Cortex of kidney (tissue), 1 donor: ENCODE results near the gene CSH1.
"Not testable (repeated sequence)": the region's sequence is repeated elsewhere in the genome, so short reads cannot be mapped to it uniquely, and the experiment has no call there.

ENCODE experiments used
- DNase-seq: peaks from one replicate; lab custom pipeline; 2025; lab: John Stamatoyannopoulos, UW

Gene CSH1

DNA sequence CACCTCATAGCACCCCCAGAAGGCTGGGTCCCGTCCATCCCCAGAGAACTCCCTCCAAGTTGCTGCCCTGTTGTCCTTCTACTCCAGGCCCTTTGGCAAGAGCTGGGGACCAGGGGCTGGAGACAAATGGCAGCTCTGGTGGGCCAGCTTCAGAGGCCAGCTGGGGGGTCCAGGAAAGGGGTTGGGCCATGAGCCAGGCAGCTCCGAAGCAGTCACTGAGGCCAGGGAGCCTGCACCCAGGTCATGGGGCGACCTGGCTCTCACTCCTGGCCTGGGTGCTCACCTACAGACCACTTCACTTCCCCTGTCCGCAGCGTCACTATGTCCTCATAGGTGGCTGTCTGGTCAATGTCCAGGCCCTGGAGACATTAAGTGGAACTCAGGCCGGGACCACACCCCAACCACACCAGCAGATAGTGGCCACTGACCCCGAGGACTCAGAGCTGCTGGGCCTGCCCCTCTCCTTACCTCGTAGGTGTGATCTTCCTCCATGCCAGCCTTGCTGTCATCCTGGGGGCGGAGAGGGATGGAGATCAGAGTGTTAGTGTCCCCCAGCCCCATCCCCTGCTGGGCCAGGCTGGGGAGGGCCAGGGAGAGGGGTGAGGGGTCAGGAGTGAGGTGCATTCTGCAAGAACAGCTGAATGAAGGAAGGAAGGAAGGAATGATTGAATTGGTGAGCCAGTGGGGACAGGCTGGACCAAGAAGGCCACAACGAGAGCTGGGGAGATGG is 32.8 kb upstream of the CSH1 start:
- DNase-seq, result no peak

DNA sequence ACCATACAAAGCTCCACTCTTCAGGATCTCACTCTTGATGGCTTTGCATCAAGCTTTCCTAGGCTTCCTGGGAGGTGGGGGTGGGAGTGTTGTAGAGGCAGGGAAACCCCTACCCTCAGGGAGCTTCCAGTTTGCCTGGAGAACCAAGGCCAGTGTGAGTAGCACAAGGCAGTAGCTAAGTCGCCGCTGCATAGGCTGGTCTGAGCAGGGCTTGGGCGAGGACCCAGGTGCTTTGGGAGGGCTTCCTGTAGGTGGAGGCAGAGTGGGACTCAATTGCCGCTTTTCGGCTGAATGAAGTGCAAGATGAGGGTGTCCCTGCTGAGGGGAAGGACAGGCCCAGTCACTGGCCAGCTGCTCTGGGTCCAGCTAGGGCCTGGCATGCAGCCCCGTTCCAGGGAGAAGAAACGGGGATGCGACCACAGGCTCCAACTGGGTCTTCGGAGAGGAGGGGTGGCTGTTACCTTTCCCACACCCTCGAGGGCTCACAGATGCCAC is 31.8 kb upstream of the CSH1 start:
- DNase-seq, result no peak

DNA sequence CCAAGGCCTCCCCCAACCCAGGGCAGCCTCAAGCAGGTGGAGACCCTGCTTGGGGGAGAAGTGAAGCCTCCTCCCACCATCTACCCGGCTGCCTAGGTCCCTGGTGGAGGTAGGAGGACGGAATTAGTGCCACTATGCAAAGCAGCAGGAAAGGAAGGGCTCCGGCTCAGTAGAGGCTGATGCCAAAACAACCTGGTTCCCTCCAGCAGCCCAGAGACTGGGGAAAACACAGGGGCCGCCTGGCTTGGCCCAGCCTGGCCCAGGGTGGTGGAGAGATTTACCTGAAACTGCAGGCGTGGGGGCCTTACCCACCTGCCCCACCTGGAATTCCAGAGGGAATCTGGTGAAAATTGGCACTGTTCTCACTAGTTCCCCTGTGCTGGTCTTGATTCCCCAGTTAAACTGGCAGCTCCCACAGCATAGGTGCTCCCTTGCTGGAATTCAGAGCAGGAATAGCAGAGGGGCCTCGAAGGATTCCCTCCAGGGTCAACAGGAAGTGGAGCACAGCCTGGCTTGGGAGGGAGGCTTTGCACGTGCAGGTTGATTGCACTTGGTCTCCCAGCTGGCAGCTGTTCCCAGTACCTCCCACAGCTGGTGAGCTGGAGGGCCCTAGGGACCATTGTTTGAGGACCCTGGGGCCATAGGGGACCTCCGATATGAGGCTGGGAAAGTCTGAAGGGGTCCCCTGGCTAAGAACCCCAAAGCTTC is 31.2 kb upstream of the CSH1 start:
- DNase-seq, result no peak

DNA sequence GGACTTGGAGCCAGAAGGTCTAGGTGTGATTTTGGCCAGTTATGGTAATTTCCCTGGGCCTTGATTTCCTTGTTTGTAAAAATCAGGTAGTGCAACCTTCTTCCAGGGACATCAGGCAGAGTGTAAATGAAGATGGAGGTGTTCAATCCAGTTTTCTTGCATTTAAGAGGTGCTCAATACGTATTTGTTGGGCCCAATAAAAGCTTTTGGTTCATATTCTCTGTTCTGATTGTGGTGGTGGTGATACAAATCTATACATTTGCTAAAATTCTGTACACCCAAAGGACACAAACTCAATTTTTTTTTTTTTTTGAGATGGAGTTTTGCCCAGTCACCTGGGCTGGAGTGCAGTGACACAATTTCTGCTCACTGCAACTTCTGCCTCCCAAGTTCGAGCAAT is 29.8 kb upstream of the CSH1 start:
- no peak for DNase-seq

DNA sequence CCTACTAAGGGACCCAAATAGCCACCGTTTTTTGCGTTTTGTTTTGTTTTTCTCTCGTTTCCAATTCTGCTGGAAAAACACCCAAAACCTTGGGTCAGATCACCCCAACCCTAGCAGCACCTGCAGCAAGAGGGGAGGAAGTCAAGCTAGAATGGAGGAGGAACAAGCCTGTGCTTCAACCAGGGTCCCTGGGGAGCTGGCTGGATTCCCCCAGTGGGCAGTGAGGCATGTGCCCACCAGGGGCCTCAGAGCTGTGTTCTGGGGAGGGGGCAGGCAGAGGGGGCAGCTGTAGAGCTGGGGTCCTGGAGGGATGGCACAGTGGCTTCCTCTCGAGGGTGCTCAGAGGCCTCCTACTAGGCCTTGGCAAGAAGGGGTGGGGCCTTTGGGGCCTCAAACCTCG is 29.2 kb upstream of the CSH1 start:
- DNase-seq, result no peak

DNA sequence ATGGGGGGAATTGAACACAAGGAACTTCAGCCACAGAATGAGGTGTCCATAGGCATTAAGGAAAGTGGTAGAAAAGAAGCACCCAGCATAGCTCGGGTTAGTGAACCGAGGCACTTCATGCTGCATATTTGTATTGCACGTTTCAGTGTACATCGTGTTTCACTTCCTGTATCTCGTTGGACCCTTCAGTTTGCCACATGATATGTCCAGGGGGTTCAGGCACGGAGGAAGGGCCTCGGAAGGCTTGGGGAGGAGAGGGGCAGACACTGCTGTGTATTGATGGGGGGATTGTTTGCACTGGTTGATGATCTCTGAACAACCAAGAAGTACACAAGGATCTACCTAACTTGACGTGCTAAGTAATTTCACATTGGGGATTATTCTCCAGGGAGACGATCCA is 26.0 kb upstream of the CSH1 start:
- not testable (repeated sequence) for DNase-seq

DNA sequence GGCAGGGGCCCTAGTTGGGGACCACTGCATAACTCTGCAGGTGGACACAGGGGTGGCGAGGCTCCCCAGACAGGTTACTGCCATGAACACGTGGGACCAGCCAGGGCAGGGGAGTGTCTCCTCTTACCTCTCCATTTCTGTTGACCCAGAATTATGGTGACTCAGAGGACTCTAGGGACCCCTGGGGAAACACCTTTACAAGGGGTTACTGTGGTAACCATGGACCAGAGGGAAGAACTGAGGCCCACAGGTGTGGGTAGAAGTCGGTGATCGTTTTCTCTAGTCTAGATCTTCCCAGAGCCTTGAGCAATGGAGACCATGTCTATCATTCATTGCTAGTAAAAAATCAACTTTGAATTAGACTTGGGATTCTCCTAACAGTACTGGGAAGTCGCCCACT is 24.4 kb upstream of the CSH1 start:
- not testable (repeated sequence) for DNase-seq

DNA sequence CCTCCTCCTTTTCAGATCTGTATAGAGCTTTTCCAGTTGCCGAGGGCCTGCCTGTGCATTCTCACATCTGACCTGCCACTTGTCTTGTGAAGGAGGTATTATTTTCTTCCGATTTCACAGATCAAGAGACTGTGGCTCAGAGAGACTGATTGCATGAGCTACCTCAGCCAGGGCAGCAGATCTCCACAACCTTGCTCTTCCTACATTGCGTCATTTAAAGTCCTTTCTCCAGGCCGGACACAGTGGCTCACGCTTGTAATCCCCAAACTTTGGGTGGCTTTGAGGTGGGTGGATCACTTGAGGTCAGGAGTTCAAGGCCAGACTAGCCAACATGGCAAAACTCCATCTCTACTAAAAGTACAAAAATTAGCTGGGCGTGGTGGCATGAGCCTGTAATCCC is 23.7 kb upstream of the CSH1 start:
- DNase-seq, result not testable (repeated sequence)

DNA sequence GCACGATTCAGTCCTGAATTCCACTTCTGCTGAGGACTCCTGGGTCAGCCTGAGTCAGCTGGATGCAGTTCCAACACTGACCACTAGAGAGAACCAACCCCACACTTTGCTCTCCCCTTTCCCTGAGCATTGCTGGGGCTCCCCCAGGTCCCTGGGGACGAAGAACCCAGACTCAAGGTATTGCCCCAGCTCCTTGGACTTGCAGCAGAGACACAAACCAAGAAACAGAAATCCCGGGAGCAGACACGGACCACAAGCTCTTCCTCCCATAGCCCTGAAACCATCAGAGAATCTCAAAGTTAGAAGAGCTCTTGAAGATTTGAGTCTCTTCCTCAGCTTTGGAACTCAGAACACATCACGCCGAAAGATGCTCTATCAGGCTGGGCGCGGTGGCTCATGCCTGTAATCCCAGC is 22.9 kb upstream of the CSH1 start:
- no peak for DNase-seq

DNA sequence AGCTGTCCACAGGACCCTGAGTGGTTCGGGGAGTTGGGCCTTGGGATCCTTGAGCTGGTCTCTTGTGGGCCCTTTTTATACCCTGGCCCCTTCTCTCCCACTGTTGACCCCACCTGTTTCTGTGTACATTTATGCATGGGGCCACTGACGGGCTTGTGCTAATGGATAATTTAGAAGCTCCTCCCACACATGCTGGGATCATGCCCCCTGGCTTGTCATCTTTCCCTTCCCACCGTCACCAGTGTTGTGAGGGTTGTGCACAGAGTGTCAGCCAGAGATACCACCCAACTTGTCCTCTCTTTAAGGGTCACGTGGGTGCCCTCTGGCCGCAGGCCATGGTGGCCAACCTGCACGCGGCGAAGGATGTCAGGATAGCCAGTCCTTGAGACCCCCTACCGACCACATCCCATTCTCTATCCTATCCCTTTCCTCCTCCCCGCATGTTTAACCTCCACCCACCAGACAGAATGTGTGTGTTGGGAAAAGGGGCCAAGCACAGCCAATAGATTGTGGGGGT is 22.5 kb upstream of the CSH1 start, which contains the start of gene GH1:
Gene GH1 (minus strand): TSS at position 51 of the 517 bp plus-strand sequence. CDS start 63 bp downstream, outside the sequence.
- DNase-seq, result not testable (repeated sequence)

DNA sequence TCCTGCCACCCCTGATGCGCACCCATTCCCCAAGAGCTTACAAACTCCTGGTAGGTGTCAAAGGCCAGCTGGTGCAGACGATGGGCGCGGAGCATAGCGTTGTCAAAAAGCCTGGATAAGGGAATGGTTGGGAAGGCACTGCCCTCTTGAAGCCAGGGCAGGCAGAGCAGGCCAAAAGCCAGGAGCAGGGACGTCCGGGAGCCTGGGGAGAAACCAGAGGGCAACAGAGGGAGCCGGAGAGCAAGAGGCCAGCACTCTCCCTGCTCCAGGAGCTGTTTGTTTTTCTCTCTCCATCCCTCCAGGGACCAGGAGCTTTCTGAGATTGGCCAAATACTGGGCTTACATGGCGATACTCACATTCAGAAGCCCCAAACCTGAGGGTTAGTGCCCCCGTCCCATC is 21.9 kb upstream of the CSH1 start:
- no peak for DNase-seq

DNA sequence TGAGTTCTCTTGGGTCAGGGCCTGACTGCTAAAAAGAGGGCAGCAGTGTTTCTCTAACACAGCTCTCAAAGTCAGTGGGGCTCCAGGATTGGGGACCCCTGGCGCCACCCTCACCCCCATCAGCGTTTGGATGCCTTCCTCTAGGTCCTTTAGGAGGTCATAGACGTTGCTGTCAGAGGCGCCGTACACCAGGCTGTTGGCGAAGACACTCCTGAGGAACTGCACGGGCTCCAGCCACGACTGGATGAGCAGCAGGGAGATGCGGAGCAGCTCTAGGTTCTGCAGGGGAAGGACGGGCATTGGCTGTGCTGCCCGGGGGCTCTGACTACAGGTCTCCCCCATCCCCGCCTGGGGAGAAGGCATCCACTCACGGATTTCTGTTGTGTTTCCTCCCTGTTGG is 21.3 kb upstream of the CSH1 start:
- no peak for DNase-seq

DNA sequence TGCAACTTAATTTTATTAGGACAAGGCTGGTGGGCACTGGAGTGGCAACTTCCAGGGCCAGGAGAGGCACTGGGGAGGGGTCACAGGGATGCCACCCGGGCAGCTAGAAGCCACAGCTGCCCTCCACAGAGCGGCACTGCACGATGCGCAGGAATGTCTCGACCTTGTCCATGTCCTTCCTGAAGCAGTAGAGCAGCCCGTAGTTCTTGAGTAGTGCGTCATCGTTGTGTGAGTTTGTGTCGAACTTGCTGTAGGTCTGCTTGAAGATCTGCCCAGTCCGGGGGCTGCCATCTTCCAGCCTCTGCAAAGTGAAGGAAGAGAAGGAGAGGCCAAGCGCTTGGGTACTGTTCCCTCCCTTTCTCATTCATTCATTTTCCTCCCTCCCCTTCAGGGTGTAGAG is 20.8 kb upstream of the CSH1 start:
- not testable (repeated sequence) for DNase-seq

DNA sequence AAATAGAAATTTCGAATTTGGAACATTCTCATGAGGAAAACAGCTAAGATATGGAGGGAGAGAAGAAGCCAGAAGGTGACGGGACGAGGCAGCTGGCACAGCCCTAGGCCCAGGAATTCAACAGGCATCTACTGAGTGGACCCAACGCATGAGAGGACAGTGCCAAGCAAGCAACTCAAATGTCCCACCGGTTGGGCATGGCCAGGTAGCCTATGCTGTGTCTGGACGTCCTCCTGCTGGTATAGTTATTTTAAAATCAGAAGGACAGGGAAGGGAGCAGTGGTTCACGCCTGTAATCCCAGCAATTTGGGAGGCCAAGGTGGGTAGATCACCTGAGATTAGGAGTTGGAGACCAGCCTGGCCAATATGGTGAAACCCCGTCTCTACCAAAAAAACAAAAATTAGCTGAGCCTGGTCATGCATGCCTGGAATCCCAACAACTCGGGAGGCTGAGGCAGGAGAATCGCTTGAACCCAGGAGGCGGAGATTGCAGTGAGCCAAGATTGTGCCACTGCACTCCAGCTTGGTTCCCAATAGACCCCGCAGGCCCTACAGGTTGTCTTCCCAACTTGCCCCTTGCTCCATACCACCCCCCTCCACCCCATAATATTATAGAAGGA is 20.3 kb upstream of the CSH1 start:
- DNase-seq, result no peak

DNA sequence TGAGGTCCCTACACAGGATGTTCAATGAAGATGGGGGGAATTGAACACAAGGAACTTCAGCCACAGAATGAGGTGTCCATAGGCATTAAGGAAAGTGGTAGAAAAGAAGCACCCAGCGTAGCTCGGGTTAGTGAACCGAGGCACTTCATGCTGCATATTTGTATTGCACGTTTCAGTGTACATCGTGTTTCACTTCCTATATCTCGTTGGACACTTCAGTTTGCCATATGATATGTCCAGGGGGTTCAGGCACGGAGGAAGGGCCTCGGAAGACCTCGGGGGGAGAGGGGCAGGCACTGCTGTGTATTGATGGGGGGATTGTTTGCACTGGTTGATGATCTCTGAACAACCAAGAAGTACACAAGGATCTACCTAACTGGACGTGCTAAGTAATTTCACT is 19.4 kb upstream of the CSH1 start:
- not testable (repeated sequence) for DNase-seq

DNA sequence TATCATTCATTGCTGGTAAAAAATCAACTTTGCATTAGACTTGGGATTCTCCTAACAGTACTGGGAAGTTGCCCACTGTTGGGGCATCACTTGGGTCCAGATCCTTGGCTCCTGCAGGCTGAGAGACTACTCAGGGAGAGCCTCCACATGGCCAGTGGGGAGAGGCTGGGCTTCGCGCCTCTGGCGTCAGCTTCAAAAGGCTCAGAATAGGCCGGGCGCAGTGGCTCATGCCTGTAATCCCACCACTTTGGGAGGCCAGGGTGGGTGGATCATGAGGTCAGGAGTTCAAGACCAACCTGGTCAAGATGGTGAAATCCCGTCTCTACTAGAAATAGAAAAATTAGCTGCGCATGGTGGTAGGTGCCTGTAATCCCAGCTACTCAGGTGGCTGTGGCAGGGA is 18.1 kb upstream of the CSH1 start:
- no peak for DNase-seq

DNA sequence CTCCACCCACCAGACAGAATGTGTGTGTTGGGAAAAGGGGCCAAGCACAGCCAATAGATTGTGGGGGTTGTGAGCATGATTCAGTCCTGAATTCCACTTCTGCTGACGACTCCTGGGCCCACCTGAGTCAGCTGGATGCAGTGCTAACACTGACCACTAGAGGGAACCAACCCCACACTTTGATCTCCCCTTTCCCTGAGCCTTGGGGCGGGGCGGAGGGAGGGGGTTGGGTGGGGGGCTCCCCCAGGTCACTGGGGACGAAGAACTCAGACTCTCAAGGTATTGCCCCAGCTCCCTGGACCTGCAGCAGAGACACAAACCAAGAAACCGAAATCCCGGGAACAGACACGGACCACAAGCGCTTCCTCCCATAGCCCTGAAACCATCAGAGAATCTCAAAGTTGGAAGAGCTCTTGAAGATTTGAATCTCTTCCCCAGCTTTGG is 15.3 kb upstream of the CSH1 start:
- DNase-seq, result no peak

DNA sequence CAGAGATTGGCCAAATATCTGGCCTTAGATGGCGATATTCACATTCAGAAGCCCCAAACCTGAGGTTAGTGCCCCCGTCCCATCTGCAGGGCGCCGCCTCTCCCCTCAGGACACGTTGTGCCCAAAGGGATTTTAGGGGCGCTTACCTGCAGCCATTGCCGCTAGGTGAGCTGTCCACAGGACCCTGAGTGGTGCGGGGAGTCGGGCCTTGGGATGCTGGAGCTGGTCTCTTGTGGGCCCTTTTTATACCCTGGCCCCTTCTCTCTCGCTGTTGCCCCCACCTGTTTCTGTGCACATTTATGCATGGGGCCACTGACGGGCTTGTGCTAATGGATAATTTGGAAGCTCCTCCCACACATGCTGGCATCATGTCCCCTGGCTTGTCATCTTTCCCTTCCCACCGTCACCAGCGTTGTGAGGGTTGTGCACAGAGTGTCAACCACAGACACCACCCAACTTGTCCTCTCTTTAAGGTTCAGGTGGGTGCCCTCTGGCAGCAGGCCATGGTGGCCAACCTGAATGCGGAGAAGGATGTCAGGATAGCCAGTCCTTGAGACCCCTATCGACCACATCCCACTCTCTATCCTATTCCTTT is 14.8 kb upstream of the CSH1 start, which contains the start of gene CSHL1:
Gene CSHL1 (minus strand): TSS at position 218 of the 595 bp plus-strand sequence. CDS start 62 bp downstream, at position 156.
- DNase-seq, result no peak

DNA sequence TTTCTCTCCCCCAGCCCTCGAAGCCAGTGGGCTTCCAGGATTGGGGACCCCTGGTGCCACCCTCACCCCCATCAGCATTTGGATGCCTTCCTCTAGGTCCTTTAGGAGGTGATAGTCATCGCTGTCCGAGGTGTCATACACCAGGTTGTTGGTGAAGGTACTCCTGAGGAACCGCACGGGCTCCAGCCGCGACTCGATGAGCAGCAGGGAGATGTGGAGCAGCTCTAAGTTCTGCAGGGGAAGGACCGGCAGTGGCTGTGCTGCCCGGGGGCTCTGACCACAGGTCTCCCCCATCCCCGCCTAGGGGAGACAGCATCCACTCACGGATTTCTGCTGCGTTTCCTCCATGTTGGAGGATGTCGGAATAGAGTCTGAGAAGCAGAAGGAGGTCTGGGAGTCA is 13.7 kb upstream of the CSH1 start:
- DNase-seq, result no peak

DNA sequence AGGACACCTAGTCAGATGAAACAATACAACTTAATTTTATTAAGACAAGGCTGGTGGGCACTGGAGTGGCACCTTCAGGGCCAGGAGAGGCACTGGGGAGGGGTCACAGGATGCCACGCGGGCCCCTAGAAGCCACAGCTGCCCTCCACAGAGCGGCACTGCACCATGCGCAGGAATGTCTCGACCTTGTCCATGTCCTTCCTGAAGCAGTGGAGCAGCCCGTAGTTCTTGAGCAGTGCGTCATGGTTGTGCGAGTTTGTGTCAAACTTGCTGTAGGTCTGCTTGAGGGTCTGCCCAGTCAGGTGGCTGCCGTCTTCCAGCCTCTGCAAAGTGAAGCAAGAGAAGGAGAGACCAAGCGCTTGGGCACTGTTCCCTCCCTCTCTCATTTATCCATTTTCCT is 13.2 kb upstream of the CSH1 start:
- not testable (repeated sequence) for DNase-seq

DNA sequence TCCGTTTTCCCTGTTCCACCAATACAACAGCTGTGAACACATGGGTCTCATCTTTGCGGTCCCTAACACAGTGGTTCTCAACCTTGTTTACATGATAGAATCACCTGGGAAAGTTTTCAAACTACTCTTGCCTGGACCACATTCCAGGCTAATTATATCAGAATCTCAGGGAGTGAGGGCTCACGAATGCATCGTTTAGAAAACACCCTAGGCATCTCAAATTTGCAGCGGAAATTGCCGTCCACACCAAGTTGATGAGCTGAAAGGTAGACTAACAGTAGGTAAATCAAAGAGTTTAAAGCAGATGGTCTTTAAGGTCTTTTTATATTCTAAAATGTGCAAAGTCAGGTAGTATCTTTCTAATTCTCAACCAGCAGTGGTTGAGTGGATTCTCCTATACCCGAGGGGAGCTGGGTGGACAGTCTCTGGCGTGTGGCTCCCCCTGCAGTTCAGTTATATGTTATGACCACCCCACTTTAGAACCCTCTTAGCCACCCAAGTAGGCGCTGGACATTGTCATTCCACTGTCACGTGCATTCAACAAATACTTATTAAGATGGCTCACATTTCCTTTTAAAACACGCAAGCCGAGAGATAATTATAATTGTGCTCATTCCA is 10.9 kb upstream of the CSH1 start:
- not testable (repeated sequence) for DNase-seq

DNA sequence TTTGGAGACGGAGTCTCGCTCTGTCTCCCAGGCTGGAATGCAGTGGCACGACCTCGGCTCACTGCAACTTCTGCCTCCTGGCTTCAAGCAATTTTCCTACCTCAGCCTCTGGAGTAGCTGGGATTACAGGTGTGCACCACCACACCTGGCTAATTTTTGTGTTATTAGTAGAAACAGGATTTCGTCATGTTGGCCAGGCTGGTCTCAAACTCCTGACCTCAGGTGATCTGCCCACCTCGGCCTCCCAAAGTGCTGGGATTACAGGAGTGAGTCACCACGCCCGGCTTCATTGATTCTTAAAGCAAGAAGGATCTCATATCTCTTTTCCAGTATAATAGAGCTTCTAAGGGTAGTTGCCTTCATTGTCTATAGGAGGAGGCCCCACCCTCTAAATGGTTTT is 8.4 kb upstream of the CSH1 start:
- DNase-seq, result not testable (repeated sequence)
